Spleen (tissue), 11 donors: ENCODE measurements around the gene TANC1. TPM values are rescaled to one million over a fixed set of nuclear protein-coding genes. Genes with fewer than 3 reads are reported as not detected.

ENCODE experiments used
- DNase-seq: peaks from one replicate; pipeline ENCODE4 v3.0.0-alpha.2; 2020
- H3K27ac ChIP-seq, 8 donors: fragments of 200-600 bp; sonication (generic) in 7 of 8; 1 replicate in 4 of 8; 2 replicates in 4 of 8; pipeline versions ENCODE4 v1.5.0 to v1.8.0; 2016 to 2021; ENCODE audit warnings: inconsistent platforms in 4 of 8, mild to moderate bottlenecking in 4 of 8, moderate library complexity in 1 of 8
- H3K27me3 ChIP-seq, 7 donors: fragments of 200-600 bp; sonication (generic) in 6 of 7; replicated peaks in 1 of 7; 1 replicate in 4 of 7; 2 replicates in 3 of 7; pipeline versions ENCODE4 v1.5.0 to v1.8.0; 2016 to 2021; ENCODE audit warnings: inconsistent platforms in 3 of 7, mild to moderate bottlenecking in 1 of 7
- H3K36me3 ChIP-seq, 6 donors: fragments of 200-600 bp; sonication (generic) in 5 of 6; 1 replicate in 4 of 6; 2 replicates in 2 of 6; pipeline versions ENCODE4 v1.5.0 to v1.8.0; 2016 to 2021; ENCODE audit warnings: inconsistent platforms in 2 of 6
- H3K4me1 ChIP-seq, 6 donors: fragments of 200-600 bp; sonication (generic) in 5 of 6; 1 replicate in 3 of 6; 2 replicates in 3 of 6; pipeline versions ENCODE4 v1.5.0 to v1.8.0; 2016 to 2021; ENCODE audit warnings: inconsistent platforms in 3 of 6
- H3K4me3 ChIP-seq, 8 donors: fragments of 200-600 bp; sonication (generic) in 7 of 8; 1 replicate in 4 of 8; 2 replicates in 4 of 8; pipeline versions ENCODE4 v1.5.0 to v1.8.0; 2016 to 2021; ENCODE audit warnings: inconsistent platforms in 4 of 8, mild to moderate bottlenecking in 4 of 8, moderate library complexity in 2 of 8
- H3K9me3 ChIP-seq, 8 donors: fragments of 200-600 bp; sonication (generic) in 7 of 8; 1 replicate in 4 of 8; 2 replicates in 4 of 8; pipeline versions ENCODE4 v1.5.0 to v1.8.0; 2016 to 2021; ENCODE audit warnings: inconsistent platforms in 4 of 8
- CTCF ChIP-seq, 11 experiments: fragments of 200-600 bp in 7 of 11; fragments of 450-650 bp in 4 of 11; sonication (generic) in 4 of 11; IDR thresholded peaks in 8 of 11; conservative IDR thresholded peaks in 3 of 11; 1 replicate in 7 of 11; 2 replicates in 4 of 11; pipeline versions ENCODE4 v1.4.0 to v1.8.0; 2016 to 2021; ENCODE audit warnings: antibody characterized with exemption in 11 of 11, inconsistent platforms in 4 of 11, mild to moderate bottlenecking in 1 of 11
- POLR2A ChIP-seq, 3 donors: fragments of 450-650 bp; IDR thresholded peaks; one replicate each; pipeline ENCODE4 v1.5.1; 2017; ENCODE audit warnings: antibody characterized with exemption in 3 of 3, mild to moderate bottlenecking in 1 of 3
- POLR2AphosphoS5 ChIP-seq, 3 donors: sonication (generic); formaldehyde crosslinking; IDR thresholded peaks; one replicate each; pipeline ENCODE4 v1.5.1; 2017; ENCODE audit warnings: antibody characterized with exemption in 3 of 3
- WGBS, 5 donors: extraction: QIAGEN DNeasy Blood & Tissue Kit in 3 of 5; methylation state at CpG; one replicate each; pipeline versions ENCODE4 v1.1.5 to v1.1.7; 2013 to 2018; 5-methylcytosine and 5-hydroxymethylcytosine counted together
- intact Hi-C: fragments of 100-400 bp; cut with DNase I; formaldehyde crosslinking; loops from one replicate; pipeline ENCODE4 v1.15.0; 2023; ENCODE audit warnings: low total_unique reads
- polyA plus RNA-seq, 3 donors: library from polyadenylated mRNA; stranded (reverse); fragments of 200-250 nt; gene quantifications; one replicate each; pipeline ENCODE4 v1.2.1, GENCODE V29; 2013
- total RNA-seq, 7 donors: library from RNA; depleted of rRNA in 3 of 7; stranded (reverse); fragments of >200 nt in 3 of 7; fragmentation: NEBNext Ultra II Directional in 4 of 7; extraction: Animal tissue kit (Norgen Biotek cat#: 25700) in 4 of 7; gene quantifications; one replicate each; pipeline versions ENCODE4 v1.1.0 to v1.2.1, GENCODE V29; 2016 to 2021
- donor health status: healthy with polysubstance abuse.
- donor health status: DM: no; HTN: no; CAD: no; lungs with moderate emphysema.
- donor health status: DM: no; HTN: no; CAD: no.
- donor health status: Bipolar disorder and iron deficiency.
- donor health status: healthy.
- donor health status: DM: no; HTN: no; CAD: no.
- donor health status: DM: yes; HTN: yes; CAD: no.

Gene TANC1
- total and polyA plus RNA-seq, 10 donors, result 3.1 to 28.2 (median 21.7) TPM

- H3K27ac ChIP-seq, result no peak overlapping the region
- intact Hi-C loops, result no loop called here
- H3K4me1 ChIP-seq, result peaks cover 0 to 33% (median 12%) of the 10 kb centered on the region in 6 donors
Observed at GRCh38 chr2:159131914-159132281, 163.5 kb downstream of the TANC1 start.

GRCh38 chr2:159133797-159134196 is 165.4 kb downstream of the TANC1 start:
- no peaks in the 10 kb centered on the region for H3K36me3 ChIP-seq
- H3K27ac ChIP-seq, result no peak overlapping the region
- WGBS, 5 donors, result 44 to 62% (median 50%) methylated on average over 4 of the region's 4 CpGs

More at GRCh38 chr2:159131914-159132281, 163.5 kb downstream of the TANC1 start:
- no peaks in the 10 kb centered on the region for H3K27me3 ChIP-seq
- H3K36me3 ChIP-seq, result no peaks in the 10 kb centered on the region
- WGBS, 5 donors, result 42 to 62% (median 48%) methylated on average over 4 of the region's 4 CpGs
- H3K4me3 ChIP-seq, result no peak overlapping the region
- no peak for DNase-seq
- TF ChIP-seq POLR2A (IDR thresholded peaks at IDR 0.05) (no peak), POLR2AphosphoS5 (IDR thresholded peaks at IDR 0.05) (no peak), CTCF (IDR thresholded peaks at IDR 0.05 in 8 of 11, conservative IDR thresholded peaks at IDR 0.05 in 3 of 11) (no peak)
- no peaks in the 10 kb centered on the region for H3K9me3 ChIP-seq

GRCh38 chr2:159134979-159135378 is 166.5 kb downstream of the TANC1 start:
- no peak overlapping the region for H3K27ac ChIP-seq
- no peak for TF ChIP-seq POLR2A (IDR thresholded peaks at IDR 0.05)
- no peak for TF ChIP-seq POLR2AphosphoS5 (IDR thresholded peaks at IDR 0.05)
- no peak for TF ChIP-seq CTCF (IDR thresholded peaks at IDR 0.05 in 8 of 11, conservative IDR thresholded peaks at IDR 0.05 in 3 of 11)
- DNase-seq, result no peak
- WGBS, 5 donors, result 93 to 99% (median 97%) methylated on average over 3 of the region's 3 CpGs
- H3K4me3 ChIP-seq, result no peak overlapping the region
- no peaks in the 10 kb centered on the region for H3K36me3 ChIP-seq
- H3K27me3 ChIP-seq, result no peaks in the 10 kb centered on the region
- peaks cover 0 to 21% (median 6%) of the 10 kb centered on the region in 6 donors for H3K4me1 ChIP-seq
- H3K9me3 ChIP-seq, result no peaks in the 10 kb centered on the region
- intact Hi-C loops, result no loop called here

More at GRCh38 chr2:159133797-159134196, 165.4 kb downstream of the TANC1 start:
- no peaks in the 10 kb centered on the region for H3K27me3 ChIP-seq
- H3K9me3 ChIP-seq, result no peaks in the 10 kb centered on the region
- intact Hi-C loops, result no loop called here
- H3K4me3 ChIP-seq, result no peak overlapping the region
- no peak for DNase-seq
- TF ChIP-seq POLR2AphosphoS5 (IDR thresholded peaks at IDR 0.05) (no peak), CTCF (IDR thresholded peaks at IDR 0.05 in 8 of 11, conservative IDR thresholded peaks at IDR 0.05 in 3 of 11) (no peak)
- peaks cover 0 to 33% (median 12%) of the 10 kb centered on the region in 6 donors for H3K4me1 ChIP-seq

GRCh38 chr2:159136391-159136790 is 168.0 kb downstream of the TANC1 start:
- Histone ChIP-seq H3K27ac (no peak overlapping the region), H3K4me3 (no peak overlapping the region), H3K4me1 (peaks cover 0 to 9% (median 5%) of the 10 kb centered on the region in 6 donors), H3K27me3 (no peaks in the 10 kb centered on the region), H3K36me3 (no peaks in the 10 kb centered on the region), H3K9me3 (no peaks in the 10 kb centered on the region)
- TF ChIP-seq POLR2AphosphoS5 (IDR thresholded peaks at IDR 0.05) (no peak), POLR2A (IDR thresholded peaks at IDR 0.05) (no peak), CTCF (IDR thresholded peaks at IDR 0.05 in 8 of 11, conservative IDR thresholded peaks at IDR 0.05 in 3 of 11) (no peak)
- WGBS, 5 donors, result 89 to 98% (median 90%) methylated on average over 3 of the region's 3 CpGs
- intact Hi-C loops, result no loop called here
- no peak for DNase-seq
